SK-N-SH treated with all-trans-retinoic acid at 6 μM for 48 hours (cell line): ENCODE measurements around the gene CCDC85C.

Experiments used
- ARNTL ChIP-seq: fragments of 450-650 bp; formaldehyde crosslinking; IDR thresholded peaks from 2 replicates; pipeline ENCODE4 v1.5.0; 2020; ENCODE audit warnings: low read depth, mild to moderate bottlenecking, moderate library complexity, borderline replicate concordance
- BACH2 ChIP-seq: fragments of 250-450 bp; sonication (Bioruptor Pico); IDR thresholded peaks from 2 replicates; pipeline ENCODE4 v1.9.0; 2021; ENCODE audit warnings: mild to moderate bottlenecking, borderline replicate concordance
- ESRRG ChIP-seq: fragments of 250-450 bp; sonication (Bioruptor Pico); IDR thresholded peaks from 2 replicates; pipeline ENCODE4 v1.6.1; 2021; ENCODE audit warnings: mild to moderate bottlenecking
- RARB ChIP-seq: fragments of 250-450 bp; sonication (Bioruptor Pico); IDR thresholded peaks from 2 replicates; pipeline ENCODE4 v1.8.0; 2021; ENCODE audit warnings: mild to moderate bottlenecking, moderate library complexity
- TCF4 ChIP-seq: fragments of 250-450 bp; sonication (Bioruptor Pico); IDR thresholded peaks from 2 replicates; pipeline ENCODE4 v1.8.0; 2021; ENCODE audit warnings: mild to moderate bottlenecking, moderate library complexity, borderline replicate concordance
- ZFP30 ChIP-seq: fragments of 450-650 bp; formaldehyde crosslinking; IDR thresholded peaks from 2 replicates; pipeline ENCODE4 v1.5.0; 2022; ENCODE audit warnings: mild to moderate bottlenecking, moderate library complexity
- ZNF70 ChIP-seq: fragments of 450-650 bp; formaldehyde crosslinking; IDR thresholded peaks from 2 replicates; pipeline ENCODE4 v1.5.0; 2020; ENCODE audit warnings: mild to moderate bottlenecking, moderate library complexity
- ZNF8 ChIP-seq: fragments of 450-650 bp; formaldehyde crosslinking; IDR thresholded peaks from 2 replicates; pipeline ENCODE4 v1.5.0; 2020; ENCODE audit warnings: mild to moderate bottlenecking, moderate library complexity
- TF ChIP-seq, protein P1 (sequence below): fragments of 250-450 bp; sonication (Bioruptor Pico); IDR thresholded peaks from 2 replicates; pipeline ENCODE4 v1.5.0; 2020; ENCODE audit warnings: mild to moderate bottlenecking, moderate library complexity
- TF ChIP-seq, protein P2 (sequence below): fragments of 250-450 bp; sonication (Bioruptor Pico); IDR thresholded peaks from 2 replicates; pipeline ENCODE4 v1.8.0; 2020; ENCODE audit warnings: mild to moderate bottlenecking, moderate library complexity, borderline replicate concordance

DNA sequence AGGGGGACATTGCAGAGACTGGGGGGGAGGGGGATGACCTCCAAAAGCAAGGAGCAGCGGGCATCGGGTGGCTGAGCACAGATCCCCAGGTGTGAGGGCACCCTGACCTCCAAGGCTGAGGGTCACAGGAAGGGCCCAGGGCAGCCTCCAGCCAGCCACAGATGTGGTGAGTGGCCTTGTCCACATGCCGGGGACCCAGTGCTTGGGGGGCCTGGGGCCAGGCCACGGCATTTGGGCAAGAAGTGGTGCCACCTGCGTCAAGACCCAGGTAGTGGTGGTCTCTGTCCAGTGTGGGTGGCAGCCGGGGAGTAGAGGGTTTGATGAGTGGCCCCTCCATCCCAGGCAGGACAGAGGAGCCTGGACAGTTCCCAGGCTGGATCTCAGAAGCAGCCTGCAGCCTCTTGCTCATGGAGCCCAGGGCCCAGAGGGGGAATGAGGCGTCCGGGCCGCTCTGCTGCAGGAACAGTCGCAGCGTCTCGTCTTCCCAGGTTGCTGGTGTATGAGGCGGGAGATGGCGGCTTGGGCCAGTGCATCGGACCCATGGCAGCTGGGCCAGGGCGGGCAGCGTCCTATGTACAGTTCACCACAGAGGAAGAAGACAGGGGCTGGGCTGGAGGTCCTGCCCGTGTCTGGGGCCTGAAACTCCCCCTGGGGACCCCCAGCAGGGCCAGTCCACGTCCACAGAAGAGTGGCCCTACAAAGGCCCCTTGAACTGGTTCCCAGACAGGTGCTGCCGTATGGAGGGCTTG is 89.3 kb downstream of the CCDC85C start:
- TF ChIP-seq TCF4 (CRISPR knock-in tag) (no peak), RARB (no peak), ARNTL (CRISPR knock-in tag) (no peak), ZNF8 (CRISPR knock-in tag) (no peak), ESRRG (no peak), ZFP30 (no peak), ZNF70 (CRISPR knock-in tag) (no peak), BACH2 (CRISPR knock-in tag) (no peak)
- TF ChIP-seq, protein P1, sequence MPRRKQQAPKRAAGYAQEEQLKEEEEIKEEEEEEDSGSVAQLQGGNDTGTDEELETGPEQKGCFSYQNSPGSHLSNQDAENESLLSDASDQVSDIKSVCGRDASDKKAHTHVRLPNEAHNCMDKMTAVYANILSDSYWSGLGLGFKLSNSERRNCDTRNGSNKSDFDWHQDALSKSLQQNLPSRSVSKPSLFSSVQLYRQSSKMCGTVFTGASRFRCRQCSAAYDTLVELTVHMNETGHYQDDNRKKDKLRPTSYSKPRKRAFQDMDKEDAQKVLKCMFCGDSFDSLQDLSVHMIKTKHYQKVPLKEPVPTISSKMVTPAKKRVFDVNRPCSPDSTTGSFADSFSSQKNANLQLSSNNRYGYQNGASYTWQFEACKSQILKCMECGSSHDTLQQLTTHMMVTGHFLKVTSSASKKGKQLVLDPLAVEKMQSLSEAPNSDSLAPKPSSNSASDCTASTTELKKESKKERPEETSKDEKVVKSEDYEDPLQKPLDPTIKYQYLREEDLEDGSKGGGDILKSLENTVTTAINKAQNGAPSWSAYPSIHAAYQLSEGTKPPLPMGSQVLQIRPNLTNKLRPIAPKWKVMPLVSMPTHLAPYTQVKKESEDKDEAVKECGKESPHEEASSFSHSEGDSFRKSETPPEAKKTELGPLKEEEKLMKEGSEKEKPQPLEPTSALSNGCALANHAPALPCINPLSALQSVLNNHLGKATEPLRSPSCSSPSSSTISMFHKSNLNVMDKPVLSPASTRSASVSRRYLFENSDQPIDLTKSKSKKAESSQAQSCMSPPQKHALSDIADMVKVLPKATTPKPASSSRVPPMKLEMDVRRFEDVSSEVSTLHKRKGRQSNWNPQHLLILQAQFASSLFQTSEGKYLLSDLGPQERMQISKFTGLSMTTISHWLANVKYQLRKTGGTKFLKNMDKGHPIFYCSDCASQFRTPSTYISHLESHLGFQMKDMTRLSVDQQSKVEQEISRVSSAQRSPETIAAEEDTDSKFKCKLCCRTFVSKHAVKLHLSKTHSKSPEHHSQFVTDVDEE, result no peak
- TF ChIP-seq, protein P2, sequence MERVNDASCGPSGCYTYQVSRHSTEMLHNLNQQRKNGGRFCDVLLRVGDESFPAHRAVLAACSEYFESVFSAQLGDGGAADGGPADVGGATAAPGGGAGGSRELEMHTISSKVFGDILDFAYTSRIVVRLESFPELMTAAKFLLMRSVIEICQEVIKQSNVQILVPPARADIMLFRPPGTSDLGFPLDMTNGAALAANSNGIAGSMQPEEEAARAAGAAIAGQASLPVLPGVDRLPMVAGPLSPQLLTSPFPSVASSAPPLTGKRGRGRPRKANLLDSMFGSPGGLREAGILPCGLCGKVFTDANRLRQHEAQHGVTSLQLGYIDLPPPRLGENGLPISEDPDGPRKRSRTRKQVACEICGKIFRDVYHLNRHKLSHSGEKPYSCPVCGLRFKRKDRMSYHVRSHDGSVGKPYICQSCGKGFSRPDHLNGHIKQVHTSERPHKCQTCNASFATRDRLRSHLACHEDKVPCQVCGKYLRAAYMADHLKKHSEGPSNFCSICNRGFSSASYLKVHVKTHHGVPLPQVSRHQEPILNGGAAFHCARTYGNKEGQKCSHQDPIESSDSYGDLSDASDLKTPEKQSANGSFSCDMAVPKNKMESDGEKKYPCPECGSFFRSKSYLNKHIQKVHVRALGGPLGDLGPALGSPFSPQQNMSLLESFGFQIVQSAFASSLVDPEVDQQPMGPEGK (CRISPR knock-in tag), result no peak
